Mucosa of stomach (tissue), 1 donor: Measurements from ENCODE around the gene OR5D18.
"Not testable (repeated sequence)": the region's sequence is repeated elsewhere in the genome, so short reads cannot be mapped to it uniquely, and the experiment has no call there.

Experiments used
- H3K27me3 ChIP-seq: one replicate; pipeline ENCODE4 v1.7.0; 2013; ENCODE audit warnings: mild to moderate bottlenecking, low read length; ENCODE audit not compliant: control insufficient read depth, insufficient read depth
- H3K36me3 ChIP-seq: one replicate; pipeline ENCODE4 v1.7.0; 2013; ENCODE audit warnings: low read length; ENCODE audit not compliant: control insufficient read depth, insufficient read depth
- H3K4me1 ChIP-seq: one replicate; pipeline ENCODE4 v1.7.0; 2013; ENCODE audit warnings: mild to moderate bottlenecking, low read length; ENCODE audit not compliant: control insufficient read depth, insufficient read depth
- H3K4me3 ChIP-seq: one replicate; pipeline ENCODE4 v1.7.0; 2013; ENCODE audit warnings: low read length
- H3K9ac ChIP-seq: one replicate; pipeline ENCODE4 v1.7.0; 2013; ENCODE audit warnings: mild to moderate bottlenecking, low read length, moderate library complexity
- H3K9me3 ChIP-seq: one replicate; pipeline ENCODE4 v1.7.0; 2013; ENCODE audit warnings: mild to moderate bottlenecking, low read length, moderate library complexity; ENCODE audit not compliant: control insufficient read depth
- donor health status: Pancreatic carcinoma.

OR5D18 gene

GRCh38 chr11:55867354-55867753 is 47.9 kb downstream of the OR5D18 start:
- H3K4me3 ChIP-seq, result not testable (repeated sequence)

More at GRCh38 chr11:55867354-55867753, 47.9 kb downstream of the OR5D18 start:
- not testable (repeated sequence) for H3K9me3 ChIP-seq, H3K27me3 ChIP-seq, H3K9ac ChIP-seq, H3K36me3 ChIP-seq, H3K4me1 ChIP-seq
